KG1 (cell line): ENCODE data around the gene SLC6A20.

ENCODE experiments used
- DNase-seq: peaks from one replicate; lab custom pipeline; 2025; lab: John Stamatoyannopoulos, UW

The SLC6A20 gene

DNA sequence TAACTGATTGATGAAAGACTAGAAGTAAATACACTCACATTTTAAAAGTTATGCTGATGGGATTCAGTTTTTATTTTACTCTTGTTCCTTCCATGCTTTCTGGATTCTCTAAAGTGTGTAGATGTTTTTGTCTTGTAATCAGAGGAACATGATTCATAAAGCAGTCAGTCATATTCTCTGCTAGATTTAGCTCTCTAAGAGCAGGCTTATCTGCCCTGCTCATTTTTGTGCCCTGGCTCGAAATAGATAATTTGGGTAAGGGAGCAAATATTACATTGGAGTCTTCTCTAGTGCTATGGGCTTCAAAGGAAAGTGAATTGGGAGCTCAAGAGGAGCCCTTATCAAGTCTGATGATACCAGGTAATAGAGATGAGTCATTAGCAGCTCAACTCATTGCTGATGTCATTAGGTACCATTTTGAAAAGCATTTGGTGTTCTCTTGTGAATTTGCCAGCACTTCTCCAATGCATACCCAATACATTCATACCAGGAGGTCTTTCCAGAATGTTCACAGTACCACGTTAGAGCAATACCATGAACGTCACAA is 79.5 kb downstream of the SLC6A20 start:
- DNase-seq, result no peak

DNA sequence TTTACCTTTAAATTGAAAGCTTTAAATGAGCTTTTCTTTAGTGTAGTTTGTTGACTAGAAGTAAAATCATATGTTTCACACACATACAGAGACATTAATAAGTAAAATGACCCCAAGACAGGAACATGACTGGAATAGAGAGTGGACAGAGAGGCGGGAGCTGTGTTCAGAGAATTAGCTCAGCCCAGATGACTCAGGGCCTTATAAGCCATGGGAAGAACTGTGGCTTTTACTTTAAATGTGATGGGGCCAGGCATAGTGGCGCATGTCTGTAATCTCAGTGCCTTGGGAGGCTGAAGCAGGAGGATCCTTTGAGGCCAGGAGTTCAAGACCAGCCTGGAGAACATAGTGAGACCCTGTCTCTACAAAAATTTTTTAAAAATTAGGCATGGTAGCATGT is 80.4 kb downstream of the SLC6A20 start:
- DNase-seq, result no peak

DNA sequence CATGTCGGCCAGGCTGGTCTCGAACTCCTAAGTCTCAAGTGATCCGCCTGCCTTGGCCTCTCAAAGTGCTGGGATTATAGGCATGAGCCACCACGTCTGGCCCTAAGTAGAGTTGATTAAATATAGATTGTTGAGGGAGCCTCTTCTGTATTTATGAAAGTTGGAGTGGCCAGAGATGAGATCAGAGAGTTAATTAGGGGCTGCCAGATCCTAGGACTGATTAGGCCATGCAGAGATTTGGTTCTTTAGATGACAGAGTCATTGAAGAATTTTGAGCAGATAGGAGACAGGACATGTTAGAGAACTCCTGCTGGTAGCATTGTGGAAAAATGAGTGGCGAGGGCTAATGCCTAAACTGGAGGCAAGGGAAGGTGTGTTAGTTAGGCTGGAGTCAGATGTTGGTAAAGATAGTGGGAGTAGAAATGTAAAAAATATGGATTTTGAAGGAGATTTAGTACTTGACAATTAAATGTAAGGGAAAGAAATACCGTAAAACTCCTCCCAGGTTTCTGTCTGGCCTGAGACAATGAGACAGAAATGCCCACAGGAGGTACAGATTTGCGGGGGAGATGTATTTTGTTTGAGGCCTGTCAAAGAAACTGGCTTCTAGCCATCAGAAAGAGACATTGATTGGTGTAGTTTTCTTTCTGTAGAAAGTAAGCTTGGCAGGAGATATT is 83.8 kb downstream of the SLC6A20 start:
- DNase-seq, result no peak

DNA sequence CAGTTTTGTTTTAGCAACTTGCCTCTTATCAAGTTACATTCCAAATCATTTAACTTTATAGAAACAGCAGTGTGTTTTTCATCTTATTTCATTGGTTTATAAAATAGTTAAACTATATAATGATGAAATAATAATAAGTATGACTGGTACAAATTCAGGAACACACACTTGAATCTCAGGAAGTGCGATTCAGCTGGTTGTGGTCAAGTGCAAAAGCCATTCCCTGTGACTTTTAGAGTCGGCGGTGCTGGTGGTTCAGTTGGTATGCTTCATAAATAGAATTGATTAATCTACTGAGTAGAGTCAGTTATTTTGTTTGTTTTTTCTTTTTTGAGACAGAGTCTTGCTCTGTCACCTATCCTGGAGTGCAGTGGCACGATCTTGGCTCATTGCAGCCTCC is 84.4 kb downstream of the SLC6A20 start:
- DNase-seq, result no peak

DNA sequence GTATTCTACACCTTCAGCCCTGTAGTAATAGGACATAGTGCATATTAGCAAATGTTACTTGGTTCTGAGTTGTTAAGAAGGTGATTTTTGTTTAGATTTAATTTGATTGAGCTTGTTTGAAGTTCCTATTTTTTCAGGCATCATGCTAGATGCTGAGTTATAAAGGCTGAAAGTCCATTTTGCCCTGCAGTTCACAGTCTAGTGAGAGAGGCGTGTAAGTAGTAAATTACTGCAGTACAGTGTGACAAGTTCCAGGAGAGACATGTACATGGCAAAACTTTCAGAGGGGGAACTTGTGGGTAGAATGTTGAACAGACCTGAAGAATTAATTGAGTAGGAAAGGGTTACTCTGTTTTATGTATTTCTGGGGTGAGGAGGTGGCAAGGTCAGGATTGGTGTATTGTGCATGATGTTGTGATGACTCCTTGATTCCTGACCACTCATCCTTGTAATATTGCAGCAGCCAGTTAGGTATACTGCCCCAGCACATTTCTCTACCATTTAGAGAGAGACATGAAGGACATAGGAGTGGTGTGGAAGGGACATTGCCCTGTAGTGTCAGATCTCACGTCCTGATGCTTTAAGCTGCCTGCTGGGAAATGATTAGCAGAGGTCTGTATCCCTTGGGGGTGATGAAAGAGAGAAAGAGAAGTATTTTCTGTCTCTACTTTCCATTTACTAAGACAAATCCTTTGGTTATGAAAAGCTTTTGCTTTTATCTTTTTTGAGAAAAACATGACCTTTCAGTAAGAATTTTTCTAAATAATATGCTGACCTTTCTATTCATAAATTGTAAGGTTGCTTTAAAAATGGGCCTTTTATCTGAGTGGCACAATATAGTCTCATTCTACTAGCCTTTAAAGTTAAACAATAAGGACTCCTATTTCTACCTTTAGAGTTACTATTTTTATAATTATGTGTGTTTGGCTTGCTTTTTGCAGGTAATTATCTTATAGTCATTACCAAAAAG is 90.2 kb downstream of the SLC6A20 start:
- no peak for DNase-seq
